OCI-LY1 (cell line): Measurements from ENCODE around the gene RNU5B-1.

ENCODE experiments used
- CTCF ChIP-seq: fragments of 200-600 bp; sonication (generic), shearing (Covaris generic); IDR thresholded peaks from 2 replicates; pipeline ENCODE4 v1.5.1; 2017; ENCODE audit warnings: mild to moderate bottlenecking, antibody characterized with exemption, low read length, moderate library complexity, mixed read lengths
- EZH2 ChIP-seq: fragments of 200-600 bp; sonication (generic), shearing (Covaris generic); IDR thresholded peaks from 2 replicates; pipeline ENCODE4 v1.8.0; 2017; ENCODE audit warnings: borderline replicate concordance, mixed run types, mild to moderate bottlenecking, antibody characterized with exemption, low read length, moderate library complexity, mixed read lengths

- TF ChIP-seq CTCF (no peak), EZH2 (no peak)
Observed at GRCh38 chr15:65277015-65277414, 27.5 kb upstream of the RNU5B-1 start.
